ENCODE data around the gene DERL3. TPM values are rescaled to one million over a fixed set of nuclear protein-coding genes. Genes with fewer than 3 reads are reported as not detected.

Gene DERL3
- total RNA-seq, 1 experiment from 2014 or later = 9.8 TPM

DNA sequence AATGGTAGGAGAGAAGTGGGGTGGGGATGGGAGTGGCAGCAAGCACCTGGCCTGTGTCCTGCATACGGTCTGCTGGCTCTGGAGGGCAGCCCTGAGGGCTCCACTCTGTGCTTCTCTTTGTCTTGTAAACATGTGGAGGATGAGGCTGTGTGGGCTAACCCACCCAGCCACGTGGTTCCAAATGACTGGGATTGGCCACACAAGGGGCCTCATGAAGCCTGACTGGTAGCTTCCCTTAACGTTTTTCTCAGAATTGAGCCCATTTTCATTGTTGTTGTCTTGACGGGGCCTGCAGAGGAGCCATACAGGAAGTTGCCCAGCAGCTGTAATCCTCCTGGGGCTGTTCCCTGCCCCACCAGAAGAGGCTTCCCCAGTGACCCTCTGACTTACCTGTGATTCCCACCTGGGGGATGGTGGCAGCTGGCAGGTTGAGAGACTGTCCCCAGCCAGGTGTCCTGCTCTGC lies 18.0 kb downstream of the DERL3 start:
- Histone ChIP-seq H4K91ac (ENCODE audit: insufficient read length, low read depth, low read length) (no peak overlapping the region), H2BK20ac (ENCODE audit: low read depth, low read length, poor library complexity, severe bottlenecking) (no peak overlapping the region), H3K9me3 (ENCODE audit: control insufficient read depth, low read depth, low read length) (no peaks in the 10 kb centered on the region), H4K5ac (ENCODE audit: insufficient read length, low read depth, low read length) (no peak overlapping the region), H3K79me2 (ENCODE audit: insufficient read depth, low read length) (no peaks in the 10 kb centered on the region), H3K18ac (ENCODE audit: insufficient read length, low read depth, low read length) (no peak overlapping the region), H3K4me2 (ENCODE audit: insufficient read depth, insufficient read length, low read length) (no peak overlapping the region), H2BK5ac (ENCODE audit: insufficient read length, low read length) (no peak overlapping the region), H3K4me1 (ENCODE audit: insufficient read depth, low read length) (no peaks in the 10 kb centered on the region), H2BK120ac (ENCODE audit: low read depth, low read length, poor library complexity, severe bottlenecking) (no peak overlapping the region), H4K8ac (replicated peaks; ENCODE audit: insufficient read length, low read depth, low read length) (no peak overlapping the region), H2AFZ (ENCODE audit: low read length) (no peak overlapping the region), H3K23me2 (ENCODE audit: insufficient read length, low read depth, low read length, poor library complexity, severe bottlenecking) (no peaks in the 10 kb centered on the region), H2BK15ac (ENCODE audit: low read depth, low read length) (no peak overlapping the region), H3K4ac (ENCODE audit: low read depth, low read length) (no peak overlapping the region), H4K20me1 (ENCODE audit: control insufficient read depth, insufficient read depth, insufficient read length) (no peaks in the 10 kb centered on the region), H2AK5ac (ENCODE audit: insufficient read length, low read length) (no peak overlapping the region), H3K79me1 (ENCODE audit: insufficient read depth, low read depth, low read length, poor library complexity, severe bottlenecking) (no peaks in the 10 kb centered on the region), H3K27me3 (ENCODE audit: insufficient read depth, low read length) (no peaks in the 10 kb centered on the region), H3K14ac (ENCODE audit: insufficient read depth, low read length) (no peak overlapping the region), H2BK12ac (ENCODE audit: insufficient read length, low read depth, low read length) (no peak overlapping the region), H3K27ac (ENCODE audit: insufficient read length, low read depth, low read length) (no peak overlapping the region), H3T11ph (ENCODE audit: low read length) (no peak overlapping the region), H3K56ac (ENCODE audit: insufficient read length, low read depth, low read length) (no peak overlapping the region), H3K9ac (ENCODE audit: extremely low read depth, insufficient read length, low read length) (no peak overlapping the region), H3K23ac (ENCODE audit: insufficient read length, low read depth, low read length) (no peak overlapping the region)
- TF ChIP-seq CTCF (conservative IDR thresholded peaks at IDR 0.05) = no peak
- DNase-seq = no peak
- Mint-ChIP-seq H3K4me3 (no peak overlapping the region), H3K4me1 (peaks cover 11 to 14% of the 10 kb centered on the region in 2 experiments; a peak in 3 of 4 replicates), H3K9me3 (no peaks in the 10 kb centered on the region), H3K36me3 (ENCODE audit: insufficient read depth in 1 of 3, low read depth in 3 of 3) (peaks cover 64 to 96% (median 93%) of the 10 kb centered on the region in 3 experiments), H3K27ac (peak overlapping the region in 2 of 3 experiments; percentile 46 to 91; a peak in 4 of 7 replicates), H3K27me3 (ENCODE audit: low read depth) (no peaks in the 10 kb centered on the region)
- no CpG with 5 or more reads among the region's 4 CpGs for WGBS (ENCODE audit: extremely low coverage, insufficient read length, low lambda C conversion rate)
